Measurements from ENCODE around the gene PANX2. TPM values are rescaled to one million over a fixed set of nuclear protein-coding genes. Genes with fewer than 3 reads are reported as not detected.
"Not testable (repeated sequence)": the region's sequence is repeated elsewhere in the genome, so short reads cannot be mapped to it uniquely, and the experiment has no call there.

PANX2 gene
- total and polyA plus RNA-seq, 9 donors: 0.27 to 5.6 (median 2.3) TPM

DNA sequence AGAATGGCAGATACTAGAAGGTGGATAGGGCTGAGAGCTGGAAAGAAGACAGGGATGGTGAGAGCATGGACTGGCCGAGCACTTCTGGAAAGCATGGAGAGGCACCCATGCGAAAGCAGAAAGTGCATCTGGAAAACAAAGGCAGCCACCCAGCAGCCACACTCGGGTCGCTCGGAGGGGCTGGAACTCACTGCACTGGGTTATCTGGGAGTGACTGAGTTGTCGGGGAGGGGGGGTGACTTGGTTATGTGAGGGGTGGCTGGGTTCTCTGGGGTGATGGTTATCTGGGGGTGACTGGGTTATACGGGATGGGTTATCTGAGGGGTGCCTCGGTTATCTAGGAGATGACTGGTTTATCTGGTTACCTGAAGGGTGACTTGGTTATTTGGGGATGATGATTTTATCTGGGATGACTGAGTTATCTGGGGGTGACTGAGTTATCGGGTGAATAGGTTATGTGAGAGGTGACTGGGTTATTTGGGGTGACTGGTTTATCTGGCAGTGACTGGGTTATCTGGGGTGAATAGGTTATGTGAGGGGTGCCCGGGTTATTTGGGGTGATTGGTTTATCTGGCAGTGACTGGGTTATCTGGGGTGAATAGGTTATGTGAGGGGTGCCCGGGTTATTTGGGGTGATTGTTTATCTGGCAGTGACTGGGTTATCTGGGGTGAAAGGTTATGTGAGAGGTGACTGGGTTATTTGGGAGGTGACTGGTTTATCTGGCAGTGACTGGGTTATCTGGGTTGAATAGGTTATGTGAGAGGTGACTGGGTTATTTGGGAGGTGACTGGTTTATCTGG lies 2.6 kb upstream of the PANX2 start:
- peak in 1 of 5 donors; percentile 26 for DNase-seq

DNA sequence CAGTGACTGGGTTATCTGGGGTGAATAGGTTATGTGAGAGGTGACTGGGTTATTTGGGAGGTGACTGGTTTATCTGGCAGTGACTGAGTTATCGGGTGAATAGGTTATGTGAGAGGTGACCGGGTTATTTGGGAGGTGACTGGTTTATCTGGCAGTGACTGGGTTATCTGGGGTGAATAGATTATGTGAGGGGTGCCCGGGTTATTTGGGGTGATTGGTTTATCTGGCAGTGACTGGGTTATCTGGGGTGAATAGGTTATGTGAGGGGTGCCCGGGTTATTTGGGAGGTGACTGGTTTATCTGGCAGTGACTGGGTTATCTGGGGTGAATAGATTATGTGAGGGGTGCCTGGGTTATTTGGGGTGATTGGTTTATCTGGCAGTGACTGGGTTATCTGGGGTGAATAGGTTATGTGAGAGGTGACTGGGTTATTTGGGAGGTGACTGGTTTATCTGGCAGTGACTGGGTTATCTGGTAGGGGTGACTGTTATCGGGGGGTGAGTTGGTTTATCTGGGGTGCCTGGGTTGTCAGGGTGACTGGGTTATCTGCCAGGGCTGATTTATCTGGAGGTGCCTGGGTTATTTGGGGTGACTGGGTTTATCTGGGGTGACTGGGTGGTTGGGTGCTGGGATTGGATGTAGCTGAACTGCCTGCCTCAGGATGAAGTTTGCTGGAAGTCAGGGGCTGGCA lies 1.9 kb upstream of the PANX2 start:
- H3K9me3 ChIP-seq; H3K4me1 ChIP-seq (ENCODE audit: insufficient read depth); H3K4me3 ChIP-seq; H3K27me3 ChIP-seq; H3K27ac ChIP-seq; intact Hi-C loops (cut with DNase I); H3K36me3 ChIP-seq; DNase-seq: not testable (repeated sequence)
- WGBS, 3 donors: 61 to 78% (median 61%) methylated on average over 5 of the region's 5 CpGs

More for the DNA sequence above, 2.6 kb upstream of the PANX2 start:
- Histone ChIP-seq H3K27me3 (no peaks in the 10 kb centered on the region), H3K4me1 (ENCODE audit: insufficient read depth) (peaks cover 5% of the 10 kb centered on the region), H3K9me3 (no peaks in the 10 kb centered on the region), H3K4me3 (no peak overlapping the region), H3K36me3 (no peaks in the 10 kb centered on the region), H3K27ac (no peak overlapping the region)
- 50 to 56% (median 56%) methylated on average over 11 of the region's 11 CpGs for WGBS, 3 donors
- intact Hi-C loops (cut with DNase I): no loop called here
- TF ChIP-seq EP300 (IDR thresholded peaks at IDR 0.05): no peak
- TF ChIP-seq CTCF (IDR thresholded peaks at IDR 0.05): no peak
- no peak for TF ChIP-seq POLR2A (IDR thresholded peaks at IDR 0.05)

- Histone ChIP-seq H3K4me3 (peak overlapping the region; percentile 34), H3K36me3 (no peaks in the 10 kb centered on the region), H3K9me3 (no peaks in the 10 kb centered on the region), H3K4me1 (ENCODE audit: insufficient read depth) (peaks cover 5% of the 10 kb centered on the region), H3K27ac (no peak overlapping the region), H3K27me3 (no peaks in the 10 kb centered on the region)
- no peak for TF ChIP-seq POLR2A (IDR thresholded peaks at IDR 0.05)
- 4 to 5% (median 5%) methylated on average over 30 to 36 of the region's 36 CpGs for WGBS, 3 donors
- peak in 3 of 5 donors; percentile 28 to 47 (median 42) for DNase-seq
- intact Hi-C loops (cut with DNase I): no loop called here
These were observed 1.3 kb upstream of the PANX2 start for GRCh38 chr22:50169181-50169759.

DNA sequence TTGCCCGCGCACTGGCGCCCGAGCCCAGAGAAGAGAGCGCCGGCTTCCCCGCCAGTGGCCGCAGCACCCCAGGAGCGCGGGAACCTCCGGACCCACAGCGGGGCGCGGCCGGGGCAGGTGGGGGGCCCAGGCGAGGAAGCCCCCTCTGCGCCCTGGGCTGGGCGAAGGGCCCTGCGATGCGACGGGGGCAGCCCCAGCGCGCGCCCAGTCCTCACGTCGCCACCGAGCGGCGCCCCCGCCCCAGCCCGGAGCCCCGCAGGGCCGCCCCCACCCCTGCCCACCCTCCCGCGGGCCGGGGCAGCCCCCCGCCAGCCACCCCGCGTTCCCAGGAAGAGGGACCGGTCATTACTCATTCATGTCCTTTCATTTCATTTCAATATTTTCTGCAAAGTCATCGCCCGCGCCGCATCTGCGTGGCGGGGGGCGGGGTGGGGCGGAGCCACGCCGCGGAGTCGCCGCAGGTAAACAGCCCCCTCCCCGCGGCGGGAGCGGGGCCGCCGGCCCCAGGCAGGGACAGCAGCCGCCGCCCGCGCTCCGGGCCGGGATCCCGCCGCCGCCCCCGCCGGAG lies 673 bp upstream of the PANX2 start:
- Histone ChIP-seq H3K9me3 (no peaks in the 10 kb centered on the region), H3K4me3 (peak overlapping the region; percentile 34), H3K36me3 (no peaks in the 10 kb centered on the region), H3K27ac (no peak overlapping the region), H3K4me1 (ENCODE audit: insufficient read depth) (peaks cover 5% of the 10 kb centered on the region), H3K27me3 (no peaks in the 10 kb centered on the region)
- TF ChIP-seq CTCF (IDR thresholded peaks at IDR 0.05): no peak
- TF ChIP-seq POLR2A (IDR thresholded peaks at IDR 0.05): no peak
- TF ChIP-seq EP300 (IDR thresholded peaks at IDR 0.05): no peak
- 0 to 1% (median 0%) methylated on average over 5 to 70 of the region's 70 CpGs for WGBS, 3 donors
- intact Hi-C loops (cut with DNase I): no loop called here
- DNase-seq: peak in 4 of 5 donors; percentile 15 to 58 (median 42)

DNA sequence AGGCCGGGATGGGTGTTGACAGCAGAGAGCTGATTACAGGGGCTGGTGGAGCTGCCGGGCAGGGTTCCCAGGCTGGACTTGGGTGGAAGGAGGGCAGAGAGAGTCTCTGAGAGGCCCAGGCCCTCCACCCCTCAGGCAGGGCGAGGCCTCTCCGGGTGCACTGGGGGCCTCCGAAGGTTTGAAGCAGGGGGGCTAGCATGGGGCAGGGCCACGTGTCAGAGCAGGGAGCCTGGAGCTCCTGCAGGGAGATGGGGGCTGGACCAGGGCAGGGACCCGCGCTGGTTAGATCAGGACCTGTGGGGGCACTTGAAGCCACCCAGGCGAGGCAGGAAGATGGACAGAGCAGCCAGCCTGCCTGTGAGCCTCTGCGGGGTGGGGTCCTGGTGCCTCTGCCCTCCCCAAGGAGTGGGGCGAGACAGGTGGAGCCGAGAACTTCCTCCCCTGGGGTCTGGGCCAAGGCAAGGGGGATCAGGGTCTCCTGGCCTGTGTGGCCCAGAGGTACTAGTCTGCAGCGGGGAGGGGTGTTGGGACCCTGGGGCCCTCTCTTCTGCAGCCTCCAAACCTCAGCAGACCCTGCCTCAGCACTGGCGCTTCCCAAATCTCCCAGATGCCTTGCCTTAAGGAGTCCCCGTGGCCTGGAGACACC lies 911 bp downstream of the PANX2 start:
- intact Hi-C loops (cut with DNase I): no loop called here
- Histone ChIP-seq H3K27ac (no peak overlapping the region), H3K9me3 (no peaks in the 10 kb centered on the region), H3K4me1 (ENCODE audit: insufficient read depth) (peaks cover 5% of the 10 kb centered on the region), H3K36me3 (no peaks in the 10 kb centered on the region), H3K27me3 (no peaks in the 10 kb centered on the region), H3K4me3 (peak overlapping the region; percentile 5)
- 72 to 77% (median 74%) methylated on average over 15 of the region's 15 CpGs for WGBS, 3 donors
- TF ChIP-seq EP300 (IDR thresholded peaks at IDR 0.05) (no peak), POLR2A (IDR thresholded peaks at IDR 0.05) (no peak), CTCF (IDR thresholded peaks at IDR 0.05) (no peak)
- DNase-seq: peak in 3 of 5 donors; percentile 26 to 39 (median 36)
